Measurements from ENCODE around the gene KDM4C.

The KDM4C gene

DNA sequence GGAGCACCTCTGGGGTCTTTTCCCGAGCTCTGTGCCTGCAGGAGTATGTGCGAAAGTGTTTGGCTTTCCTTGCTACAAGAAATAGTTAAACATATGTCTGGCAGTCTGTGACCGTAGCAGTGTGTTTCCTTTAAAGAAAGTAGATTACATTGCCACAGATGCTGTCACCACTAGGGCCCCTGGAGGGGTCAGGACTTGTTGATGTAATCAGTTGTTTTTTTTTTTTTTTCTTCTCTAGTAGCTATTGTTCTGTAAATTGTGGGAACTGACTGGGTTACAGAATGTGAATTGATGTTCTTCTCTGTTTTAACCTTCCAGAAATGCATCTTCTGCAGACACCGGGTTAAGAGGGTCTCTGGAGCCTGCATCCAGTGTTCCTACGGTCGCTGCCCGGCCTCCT lies 345.6 kb downstream of the KDM4C start:
- no peak for DNase-seq (ENCODE audit: low spot score)

DNA sequence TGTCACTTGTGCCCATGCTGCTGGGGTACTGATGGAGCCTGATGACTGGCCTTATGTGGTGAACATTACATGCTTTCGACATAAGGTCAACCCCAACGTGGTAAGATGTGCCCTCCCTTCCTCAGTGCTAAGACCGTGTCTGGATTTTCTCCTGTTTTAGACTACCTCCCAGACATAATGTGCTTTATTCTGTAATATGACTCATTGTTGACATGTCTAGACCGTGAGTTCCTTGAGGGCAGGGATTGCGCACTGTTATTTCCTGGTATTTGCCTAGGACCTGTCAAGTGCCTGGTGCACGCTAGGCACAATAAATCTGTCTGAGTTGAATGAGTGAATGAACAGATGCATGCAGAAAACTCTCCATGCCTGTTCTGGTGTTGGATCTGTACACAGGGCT lies 346.0 kb downstream of the KDM4C start:
- DNase-seq (ENCODE audit: low spot score) = no peak

DNA sequence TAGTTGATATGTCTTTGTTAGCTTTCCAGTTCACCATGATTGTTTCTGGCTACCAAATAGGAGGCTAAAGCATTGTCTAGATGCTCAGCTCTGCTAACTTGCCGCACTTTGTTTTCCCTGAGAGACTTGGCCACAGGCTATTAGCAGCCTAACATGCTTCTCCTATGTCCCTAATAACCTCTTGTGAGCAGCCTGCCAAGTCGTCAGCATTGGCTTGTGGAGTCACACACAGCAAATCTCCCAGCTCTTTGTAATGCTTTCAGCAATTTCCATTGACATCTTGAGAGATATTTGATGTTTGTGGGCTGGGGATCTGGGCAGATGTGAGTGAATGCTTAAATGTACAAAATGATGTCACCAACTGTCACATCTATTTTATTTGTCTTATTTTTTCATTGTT lies 346.9 kb downstream of the KDM4C start:
- DNase-seq (ENCODE audit: low spot score) = no peak

DNA sequence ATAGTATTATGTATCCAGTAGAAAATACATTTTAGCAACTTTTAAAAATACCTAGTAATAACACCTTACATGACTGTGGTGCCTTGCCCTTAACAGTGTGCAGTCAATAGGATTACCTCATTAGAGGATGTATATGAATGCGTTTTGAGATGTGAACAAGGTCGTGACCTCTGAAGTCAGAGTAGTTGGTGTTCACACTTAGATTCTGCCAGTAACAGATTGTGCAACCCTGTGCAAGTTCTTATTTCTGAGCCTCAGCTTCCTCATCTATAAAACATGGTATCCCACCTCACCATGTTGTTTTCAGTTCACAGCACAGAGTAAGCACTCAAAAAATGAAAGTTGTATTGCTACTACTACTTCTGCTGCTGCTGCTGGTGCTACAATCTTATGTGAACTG lies 347.3 kb downstream of the KDM4C start:
- DNase-seq (ENCODE audit: low spot score) = no peak

DNA sequence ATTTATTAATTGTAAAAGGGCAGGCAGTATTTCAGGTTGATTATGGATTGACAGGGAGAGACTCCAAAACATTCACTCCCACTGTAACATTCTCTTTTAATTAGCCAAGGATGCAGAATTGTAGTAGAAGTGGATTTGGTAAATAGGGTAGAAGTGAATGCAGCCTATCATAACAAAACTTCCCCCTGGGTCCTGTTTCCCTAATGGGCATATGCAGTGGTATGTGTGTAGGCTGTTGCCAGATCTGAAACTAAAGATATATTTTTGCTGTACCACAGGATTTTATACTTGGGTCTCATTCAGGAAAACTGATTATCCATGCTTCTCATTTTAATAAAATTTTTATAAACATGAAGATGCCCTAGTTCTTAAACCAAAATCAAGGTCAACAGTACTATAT lies 351.2 kb downstream of the KDM4C start:
- no peak for DNase-seq (ENCODE audit: low spot score)

DNA sequence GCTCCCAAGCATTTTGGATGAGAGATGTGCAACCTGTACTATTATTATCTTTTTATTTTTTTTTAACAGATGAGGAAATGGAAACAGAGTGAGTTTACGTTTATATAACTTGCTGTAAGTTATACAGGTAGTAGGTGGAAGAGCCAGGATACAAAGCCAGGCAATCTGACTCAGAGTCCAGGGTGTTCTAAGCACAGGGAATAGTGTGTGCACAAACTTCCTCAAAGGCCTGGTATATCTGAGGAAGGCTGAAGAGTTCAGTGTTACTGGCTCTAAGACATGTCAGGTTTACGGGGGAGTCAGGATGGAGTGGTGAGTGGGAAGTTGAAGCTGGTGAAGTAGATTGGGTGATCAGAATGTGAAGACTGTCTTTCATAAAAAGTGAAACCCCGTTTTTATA lies 353.6 kb downstream of the KDM4C start:
- DNase-seq (ENCODE audit: low spot score) = no peak

DNA sequence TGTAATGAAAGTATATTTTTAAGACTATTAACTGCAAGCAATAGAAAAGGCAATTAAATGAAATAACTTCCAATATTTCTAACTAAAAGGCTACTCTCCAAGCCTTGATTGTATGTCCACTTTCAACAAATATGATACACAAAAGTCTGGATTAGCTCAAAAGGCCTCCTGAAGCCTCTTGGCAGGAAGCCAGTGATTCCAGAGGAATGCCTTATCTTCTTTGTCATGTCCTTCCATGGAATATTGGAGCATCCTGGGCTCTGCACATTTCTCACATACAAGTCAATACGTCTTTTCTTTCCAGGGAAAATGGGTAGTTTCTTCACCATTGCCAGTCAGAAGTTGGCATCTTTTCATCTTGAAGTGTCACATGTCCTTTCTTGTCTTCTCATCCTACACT lies 357.8 kb downstream of the KDM4C start:
- no peak for DNase-seq (ENCODE audit: low spot score)

DNA sequence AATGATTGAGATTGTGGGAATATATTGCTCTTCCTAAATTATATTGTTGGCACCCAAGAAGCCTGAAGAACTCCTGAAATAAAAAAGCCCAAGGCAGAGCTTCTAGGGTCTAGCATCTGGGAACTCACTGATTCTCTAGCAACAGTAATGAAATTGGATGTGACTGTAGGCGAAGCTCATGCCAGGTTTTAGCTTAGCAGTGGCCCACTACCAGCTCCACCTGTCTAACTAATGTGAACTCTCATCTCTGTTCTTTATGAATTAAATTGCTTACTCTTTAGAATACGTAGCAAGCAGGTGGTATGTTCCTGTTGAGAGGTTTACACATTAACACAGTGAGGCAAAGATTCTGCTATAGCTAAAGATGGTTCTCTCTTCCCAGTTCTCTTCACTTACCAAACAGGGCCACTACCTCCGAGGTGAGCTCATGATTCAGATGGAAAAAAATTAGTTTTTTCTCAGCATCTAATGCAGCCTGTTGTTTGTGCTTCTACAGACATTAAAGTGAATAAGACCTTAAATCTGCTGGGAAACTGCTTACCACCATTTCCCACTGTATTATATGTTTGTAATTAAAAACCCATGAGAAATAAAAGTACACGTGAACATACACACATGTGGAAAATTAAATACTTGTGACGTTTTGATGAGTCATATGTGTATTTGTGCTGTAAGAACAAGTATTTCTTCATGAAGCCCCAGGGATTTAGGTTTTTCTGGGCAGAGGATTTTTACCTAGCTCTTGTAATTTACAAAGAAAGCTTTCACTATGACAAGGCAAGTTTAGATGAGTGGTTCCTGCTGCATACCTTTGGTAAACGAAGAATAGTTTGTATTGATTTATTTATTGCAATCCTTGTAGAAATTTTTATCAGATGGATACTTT lies 360.1 kb downstream of the KDM4C start:
- no peak for DNase-seq (ENCODE audit: low spot score)

DNA sequence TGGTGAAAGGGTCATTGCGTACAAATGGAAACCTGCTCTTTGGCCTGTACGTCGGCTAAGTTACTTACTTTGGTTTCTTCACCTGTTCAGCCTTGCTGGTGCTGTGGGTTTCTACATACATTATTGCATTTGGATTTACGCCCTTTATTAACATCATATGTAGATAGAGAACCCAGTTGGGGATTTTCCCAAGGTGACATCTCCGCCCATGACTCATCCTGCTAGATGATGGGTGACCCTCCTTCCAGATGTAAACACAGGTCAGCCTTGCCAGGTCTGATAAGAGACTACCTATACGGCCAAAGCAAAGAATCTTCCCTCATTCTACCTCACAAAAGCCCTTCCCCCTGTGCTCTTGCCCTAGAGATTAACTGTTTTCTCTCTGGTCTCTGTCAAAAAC lies 360.9 kb downstream of the KDM4C start:
- DNase-seq (ENCODE audit: low spot score) = no peak

DNA sequence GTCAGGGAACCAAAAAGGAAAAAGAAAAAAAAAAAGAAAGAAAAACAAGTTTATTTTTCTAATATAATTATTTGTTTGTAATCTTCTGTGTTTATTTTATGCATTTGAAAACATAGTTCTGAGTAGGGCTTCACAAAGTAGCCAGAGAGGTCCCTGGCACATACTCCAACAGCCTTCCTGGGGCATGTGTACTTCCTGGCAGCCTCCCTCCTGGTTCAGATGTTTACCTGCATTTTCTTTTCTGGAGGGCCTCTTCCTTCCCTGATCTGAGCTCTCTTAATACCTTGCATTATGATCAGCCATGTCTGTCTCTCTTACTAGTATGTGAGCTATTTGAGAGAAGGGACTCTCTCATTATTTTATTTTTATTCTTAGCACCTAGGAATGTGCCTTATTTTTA lies 361.8 kb downstream of the KDM4C start:
- DNase-seq (ENCODE audit: low spot score) = no peak

DNA sequence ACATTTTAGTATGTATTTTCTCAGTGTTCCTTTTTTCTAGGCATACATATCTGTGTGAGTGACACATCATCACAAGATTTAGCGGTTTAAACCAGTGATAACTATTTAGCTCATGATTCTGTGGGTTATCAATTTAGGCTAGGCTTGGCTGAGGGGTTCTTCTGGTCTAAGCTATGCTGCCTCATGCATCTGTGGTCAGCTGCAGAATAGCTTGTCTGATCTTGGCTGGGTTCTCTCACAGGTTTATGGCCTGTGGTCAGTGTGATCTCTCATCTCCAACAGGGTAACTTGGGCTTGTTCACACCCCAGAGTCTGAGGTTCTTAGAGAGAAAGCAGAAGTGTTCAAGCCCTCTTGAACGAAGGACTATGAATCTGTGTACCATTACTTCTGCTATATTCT lies 363.3 kb downstream of the KDM4C start:
- no peak for DNase-seq (ENCODE audit: low spot score)

DNA sequence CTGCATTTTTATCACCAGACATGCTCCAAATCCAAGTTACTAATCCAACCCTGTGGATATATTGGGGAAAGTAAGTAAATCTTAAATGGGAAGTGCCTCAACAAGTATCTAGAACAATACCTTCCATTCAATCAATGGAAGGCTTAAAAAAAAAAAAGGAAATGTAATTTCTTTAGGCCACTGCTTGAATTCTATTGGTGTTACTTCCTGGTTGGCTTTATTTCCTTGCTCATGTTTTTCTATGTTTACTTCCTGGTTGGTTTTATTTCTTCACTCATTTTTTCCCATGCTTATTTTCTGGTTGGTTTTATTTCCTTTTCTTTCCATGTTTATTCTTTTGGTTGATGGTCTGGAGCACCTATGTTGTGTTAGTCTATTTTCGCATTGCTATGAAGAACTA lies 363.9 kb downstream of the KDM4C start:
- no peak for DNase-seq (ENCODE audit: low spot score)

DNA sequence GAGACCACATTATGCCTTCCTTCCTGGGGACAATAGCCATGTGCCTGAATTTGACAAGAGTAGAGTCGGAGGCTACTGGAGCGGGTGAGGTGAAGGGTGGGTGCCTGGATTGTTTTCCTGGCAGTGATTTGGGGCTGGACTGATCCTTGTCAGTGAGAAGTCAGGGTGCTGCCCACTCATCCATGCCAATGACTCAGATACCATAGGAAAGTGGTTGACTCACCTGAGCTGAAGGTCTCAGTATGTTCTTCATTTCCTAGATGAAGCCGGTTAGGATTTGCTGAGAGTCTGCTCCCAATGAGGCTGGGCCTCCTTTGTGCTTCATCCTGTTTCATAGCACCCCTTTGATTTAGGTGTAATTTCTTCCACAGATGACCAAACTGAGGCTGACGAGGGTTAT lies 366.0 kb downstream of the KDM4C start:
- no peak for DNase-seq (ENCODE audit: low spot score)

DNA sequence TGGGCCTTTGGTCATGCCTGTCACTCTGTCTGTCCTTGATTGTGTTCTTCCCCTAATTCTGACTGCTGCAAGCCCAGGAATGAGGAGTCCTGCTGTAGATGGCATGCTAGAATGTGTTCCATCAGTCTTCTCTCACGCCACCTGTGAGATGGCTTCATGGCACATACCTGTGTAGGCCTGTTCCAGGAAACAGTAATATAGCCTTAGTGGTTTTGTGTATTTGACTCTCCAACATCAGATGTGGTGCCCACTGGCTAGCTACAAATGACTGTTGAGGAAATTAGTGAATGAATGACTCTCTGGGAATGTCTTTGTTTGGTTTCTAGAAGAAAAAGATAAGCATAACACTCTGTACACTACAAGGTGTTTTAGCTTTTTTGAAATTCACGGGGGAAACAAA lies 367.5 kb downstream of the KDM4C start:
- DNase-seq (ENCODE audit: low spot score) = no peak

DNA sequence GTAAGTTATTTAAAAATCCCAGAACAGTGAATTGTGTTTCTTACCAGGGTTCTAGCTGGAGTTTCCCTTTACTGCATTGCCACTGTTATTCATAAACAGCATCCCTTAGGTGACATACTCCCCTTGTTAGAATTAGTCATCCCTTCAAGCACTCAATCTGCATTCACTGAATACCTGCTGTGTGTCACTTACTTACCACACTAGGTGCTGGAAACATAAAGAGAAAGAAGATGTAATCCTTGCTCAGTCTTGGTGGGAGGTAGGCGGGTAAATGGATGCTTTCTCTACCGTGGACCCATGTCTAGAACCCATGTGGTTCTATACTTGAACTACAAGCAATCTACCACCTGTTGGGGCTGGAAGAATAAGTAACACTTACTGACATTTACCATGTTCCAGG lies 371.6 kb downstream of the KDM4C start:
- no peak for DNase-seq (ENCODE audit: low spot score)

DNA sequence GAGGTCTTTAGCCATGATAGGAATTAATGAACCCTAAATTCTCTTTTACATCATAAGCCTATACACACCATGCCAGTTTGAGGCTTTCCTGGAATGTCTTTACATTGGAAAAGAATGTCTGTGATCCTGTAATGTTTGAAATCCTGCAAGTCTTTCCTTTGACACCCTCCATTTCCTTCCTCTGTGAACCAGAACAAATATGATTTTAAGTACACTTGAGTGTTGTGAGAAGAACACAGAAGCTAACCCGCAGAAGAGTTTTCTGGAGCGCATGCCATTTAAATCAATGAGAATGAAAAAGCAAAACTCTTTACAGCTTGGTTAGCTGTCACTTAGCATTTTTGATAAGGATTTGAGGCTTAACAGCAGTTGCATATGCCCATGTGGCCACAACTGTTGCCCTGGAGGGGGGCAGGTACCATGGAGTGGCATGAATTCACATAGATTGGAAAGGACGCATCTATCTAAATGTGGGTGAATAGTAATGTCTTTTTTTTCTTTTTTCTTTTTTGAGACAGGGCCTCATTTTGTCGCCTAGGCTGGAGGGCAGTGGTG lies 372.6 kb downstream of the KDM4C start:
- no peak for DNase-seq (ENCODE audit: low spot score)

DNA sequence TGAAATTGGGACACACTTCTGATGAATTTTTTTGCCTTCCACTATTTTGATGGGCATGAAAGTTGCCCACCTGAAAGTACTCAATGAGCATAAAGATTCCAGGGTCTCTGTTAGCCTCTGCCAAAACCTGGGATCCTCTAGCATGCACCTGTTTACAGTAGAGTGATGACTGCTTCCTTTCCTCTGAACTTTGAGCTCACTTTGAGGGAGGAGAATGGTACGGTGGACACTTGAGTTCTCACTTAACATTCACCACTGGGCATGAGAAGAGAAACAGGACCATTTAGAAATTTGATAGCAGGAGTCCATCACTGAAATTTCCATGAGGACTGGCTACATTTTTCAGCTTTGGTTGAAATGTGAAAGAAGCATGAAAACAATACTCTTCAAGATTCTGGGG lies 374.8 kb downstream of the KDM4C start:
- DNase-seq (ENCODE audit: low spot score) = no peak

DNA sequence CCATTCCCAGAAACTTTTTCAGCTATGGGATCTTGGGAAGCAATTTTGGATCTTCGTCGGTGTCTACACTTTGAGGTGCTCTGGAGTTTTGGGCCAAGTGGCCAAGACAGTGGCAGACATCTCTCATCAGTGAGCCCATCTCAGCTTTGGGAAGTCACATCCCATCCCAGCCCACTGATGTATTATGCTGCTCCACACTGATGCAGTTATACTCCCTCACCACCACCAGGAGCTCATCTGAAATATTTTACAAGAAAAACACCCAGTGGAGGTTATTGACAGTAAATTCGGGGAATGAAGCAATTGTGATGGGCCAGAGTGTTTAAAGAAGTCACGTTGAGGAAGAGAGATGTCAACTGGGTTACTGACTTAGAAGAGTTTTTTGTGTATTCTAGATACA lies 378.0 kb downstream of the KDM4C start:
- DNase-seq (ENCODE audit: low spot score) = no peak

DNA sequence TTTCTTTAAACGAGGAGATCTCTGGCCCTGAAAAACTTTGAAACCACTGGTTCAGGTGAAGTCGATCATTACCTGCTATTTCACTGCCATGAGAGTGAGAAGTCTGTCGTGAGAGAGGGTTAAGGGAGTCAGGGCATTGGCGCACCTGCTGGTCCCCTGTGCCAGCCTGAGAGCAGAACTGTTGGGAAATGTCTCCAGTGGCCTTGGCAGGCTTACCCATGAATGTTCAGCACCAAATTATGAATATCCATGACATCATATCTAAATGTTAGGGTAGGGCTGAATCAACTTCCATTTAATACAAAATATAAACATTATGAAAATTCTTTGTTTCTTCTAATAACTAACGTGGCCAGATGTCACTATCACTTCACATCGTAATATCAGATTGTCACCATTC lies 379.3 kb downstream of the KDM4C start:
- no peak for DNase-seq (ENCODE audit: low spot score)

DNA sequence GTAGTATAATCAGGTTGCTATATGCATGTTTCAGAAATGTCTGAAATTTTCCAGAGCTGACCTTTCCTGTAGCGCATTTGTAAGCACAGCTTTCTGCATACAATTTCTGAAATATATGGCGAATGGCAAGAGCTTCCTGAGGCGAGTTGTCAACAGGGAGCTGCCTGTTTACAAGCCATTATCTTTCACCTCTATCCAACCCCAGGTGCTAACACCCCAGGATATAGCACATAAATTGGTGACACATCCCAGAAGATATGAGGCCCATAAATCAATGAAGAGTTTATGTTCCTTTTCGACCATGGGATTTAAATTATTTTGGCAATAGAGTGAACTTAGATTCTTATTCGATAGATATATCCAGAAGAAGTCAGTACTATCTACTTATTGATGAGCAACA lies 379.8 kb downstream of the KDM4C start:
- DNase-seq (ENCODE audit: low spot score) = no peak

DNA sequence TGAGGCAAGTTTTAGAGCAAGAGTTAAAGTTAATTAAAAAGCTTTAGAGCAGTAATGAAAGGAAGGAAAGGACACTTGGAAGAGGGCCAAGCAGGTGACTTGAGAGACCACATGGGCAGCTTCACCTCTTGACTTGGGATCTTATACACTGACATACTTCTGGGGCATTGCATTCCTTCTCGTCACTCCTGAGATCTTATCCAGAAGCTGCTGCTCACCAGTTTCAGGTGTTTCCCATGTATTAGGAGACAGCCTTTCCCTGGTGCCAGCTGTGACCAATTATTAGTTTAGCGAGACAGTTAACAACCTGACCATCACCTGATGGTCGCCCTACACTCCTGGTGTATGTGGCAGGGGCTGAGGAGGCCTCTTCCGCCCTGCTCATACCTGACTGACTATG lies 382.1 kb downstream of the KDM4C start:
- no peak for DNase-seq (ENCODE audit: low spot score)

DNA sequence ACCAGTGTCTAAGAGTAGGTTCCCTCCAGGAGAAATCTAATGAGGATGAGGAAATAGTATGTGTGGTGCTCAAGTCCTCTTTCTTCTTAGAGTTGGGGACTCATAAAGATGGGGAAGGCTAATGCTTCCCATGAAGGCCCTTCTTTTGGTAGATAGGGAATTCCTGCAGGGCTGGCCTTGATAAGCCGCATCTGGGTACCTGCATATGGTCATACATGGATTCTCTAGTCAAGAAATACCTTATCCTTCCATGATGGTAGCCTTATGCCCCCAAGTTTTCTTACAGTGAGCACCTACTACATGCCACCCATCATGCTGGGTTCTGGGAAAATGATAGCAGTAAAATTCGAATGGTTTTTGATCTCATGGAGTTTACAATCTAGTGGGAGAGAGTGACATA lies 382.6 kb downstream of the KDM4C start:
- DNase-seq (ENCODE audit: low spot score) = no peak

DNA sequence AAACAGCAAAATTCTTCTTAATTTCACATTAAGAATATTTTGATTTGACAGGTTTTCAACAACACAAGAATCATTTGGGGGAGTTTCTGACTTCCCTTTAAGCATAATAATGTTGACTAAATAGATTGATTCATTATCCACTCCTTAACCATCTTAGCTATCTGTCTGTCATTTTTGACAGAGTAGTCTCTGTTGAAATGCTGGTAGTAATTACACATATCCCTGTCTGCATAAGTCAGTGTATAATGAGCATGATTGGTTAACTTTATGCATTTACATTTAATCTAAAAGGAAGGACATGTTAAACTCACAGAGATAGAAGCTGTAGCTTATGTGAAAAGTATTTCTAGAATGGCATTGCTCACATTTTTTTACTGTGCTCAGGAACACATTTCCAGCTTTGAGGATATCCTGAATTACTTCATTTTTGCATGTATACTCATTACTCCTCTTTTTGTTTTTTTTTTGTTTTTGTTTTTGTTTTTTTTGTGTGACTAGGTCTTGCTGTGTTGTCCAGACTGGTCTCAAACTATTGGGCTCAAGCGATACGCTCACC lies 385.9 kb downstream of the KDM4C start:
- no peak for DNase-seq (ENCODE audit: low spot score)

Data from ecto neural progenitor cell (in vitro differentiated cells).